ENCODE results near the gene NACC2. TPM values are rescaled to one million over a fixed set of nuclear protein-coding genes. Genes with fewer than 3 reads are reported as not detected.

The NACC2 gene
- total RNA-seq, 2 donors from 2014 or later = 69.2 to 79.7 TPM

GRCh38 chr9:136061405-136061804 is 33.7 kb downstream of the NACC2 start:
- no peak for ATAC-seq (ENCODE audit: insufficient number of reproducible peaks, low FRiP score, low read depth)
- Histone ChIP-seq H3K9me3 (no peaks in the 10 kb centered on the region), H3K4me1 (ENCODE audit: control insufficient read depth in 1 of 2, low read depth in 2 of 2) (peaks cover 16 to 64% of the 10 kb centered on the region in 2 donors), H3K27ac (no peak overlapping the region), H3K36me3 (peaks cover 7% of the 10 kb centered on the region), H3K4me3 (no peak overlapping the region), H3K27me3 (replicated peaks; ENCODE audit: insufficient read depth) (no peaks in the 10 kb centered on the region)
- TF ChIP-seq CTCF (IDR thresholded peaks at IDR 0.05) = no peak
- DNase-seq (ENCODE audit: low spot score) = no peak

GRCh38 chr9:136060671-136061371 is 34.3 kb downstream of the NACC2 start:
- H3K36me3 ChIP-seq = peaks cover 7% of the 10 kb centered on the region
- H3K27ac ChIP-seq = no peak overlapping the region
- H3K4me1 ChIP-seq (ENCODE audit: control insufficient read depth in 1 of 2, low read depth in 2 of 2) = peaks cover 16 to 69% of the 10 kb centered on the region in 2 donors
- TF ChIP-seq CTCF (IDR thresholded peaks at IDR 0.05) = no peak
- ATAC-seq (ENCODE audit: insufficient number of reproducible peaks, low FRiP score, low read depth) (no peak), DNase-seq (ENCODE audit: low spot score) (no peak)
- H3K27me3 ChIP-seq (replicated peaks; ENCODE audit: insufficient read depth) = no peaks in the 10 kb centered on the region
- no peaks in the 10 kb centered on the region for H3K9me3 ChIP-seq
- no peak overlapping the region for H3K4me3 ChIP-seq

- DNase-seq (ENCODE audit: low spot score) (no peak), ATAC-seq (ENCODE audit: insufficient number of reproducible peaks, low FRiP score, low read depth) (no peak)
- Histone ChIP-seq H3K27me3 (replicated peaks; ENCODE audit: insufficient read depth) (no peaks in the 10 kb centered on the region), H3K4me3 (no peak overlapping the region), H3K4me1 (ENCODE audit: control insufficient read depth in 1 of 2, low read depth in 2 of 2) (peaks cover 16 to 76% of the 10 kb centered on the region in 2 donors), H3K36me3 (peaks cover 7% of the 10 kb centered on the region), H3K27ac (no peak overlapping the region), H3K9me3 (no peaks in the 10 kb centered on the region)
- no peak for TF ChIP-seq CTCF (IDR thresholded peaks at IDR 0.05)
Measured at GRCh38 chr9:136059851-136060670, 35.0 kb downstream of the NACC2 start.

GRCh38 chr9:136059321-136059791 is 35.7 kb downstream of the NACC2 start:
- H3K4me3 ChIP-seq = no peak overlapping the region
- no peak for DNase-seq (ENCODE audit: low spot score)
- TF ChIP-seq CTCF (IDR thresholded peaks at IDR 0.05) = no peak
- ATAC-seq (ENCODE audit: insufficient number of reproducible peaks, low FRiP score, low read depth) = no peak
- H3K9me3 ChIP-seq = no peaks in the 10 kb centered on the region
- H3K27me3 ChIP-seq (replicated peaks; ENCODE audit: insufficient read depth) = no peaks in the 10 kb centered on the region
- H3K27ac ChIP-seq = no peak overlapping the region
- H3K36me3 ChIP-seq = peaks cover 9% of the 10 kb centered on the region
- H3K4me1 ChIP-seq (ENCODE audit: control insufficient read depth in 1 of 2, low read depth in 2 of 2) = peaks cover 16 to 83% of the 10 kb centered on the region in 2 donors

GRCh38 chr9:136058801-136059302 is 36.2 kb downstream of the NACC2 start:
- Histone ChIP-seq H3K27ac (no peak overlapping the region), H3K9me3 (no peaks in the 10 kb centered on the region), H3K27me3 (replicated peaks; ENCODE audit: insufficient read depth) (no peaks in the 10 kb centered on the region), H3K36me3 (peaks cover 9% of the 10 kb centered on the region), H3K4me3 (no peak overlapping the region), H3K4me1 (ENCODE audit: control insufficient read depth in 1 of 2, low read depth in 2 of 2) (peaks cover 20 to 85% of the 10 kb centered on the region in 2 donors)
- TF ChIP-seq CTCF (IDR thresholded peaks at IDR 0.05) = no peak
- no peak for DNase-seq (ENCODE audit: low spot score)
- ATAC-seq (ENCODE audit: insufficient number of reproducible peaks, low FRiP score, low read depth) = no peak

Measured in thoracic aorta (tissue), 2 donors.